Natural killer cell treated with Interleukin-12 subunit alpha and Interleukin-12 subunit beta and Interleukin-15 and Interleukin-18, amount 100 ng/mL, for 72 hours (primary cell): Measurements from ENCODE around the gene SRRM3. TPM values are rescaled to one million over a fixed set of nuclear protein-coding genes. Genes with fewer than 3 reads are reported as not detected.

ENCODE experiments used
- ATAC-seq, 2 donors: fragments of 150-1000 bp; cut with Tn5 transposase in 1 of 2; sonication (Bioruptor Pico), chemical (Tn5 transposase) in 1 of 2; 2 replicates each; pipeline ENCODE4 v1.10.0; 2021
- DNase-seq: peaks from one replicate; pipeline ENCODE4 v3.0.0; 2022; ENCODE audit warnings: low spot score
- H3K27ac Mint-ChIP-seq, 2 donors: 1 replicate in 1 of 2; 2 replicates in 1 of 2; pipeline ENCODE4 v1.8.0; 2022; ENCODE audit warnings: mixed read lengths in 2 of 2, mild to moderate bottlenecking in 1 of 2, moderate library complexity in 1 of 2
- H3K27me3 Mint-ChIP-seq, 2 donors: 1 replicate in 1 of 2; 2 replicates in 1 of 2; pipeline ENCODE4 v1.8.0; 2022; ENCODE audit warnings: mixed read lengths in 2 of 2
- H3K36me3 Mint-ChIP-seq: one replicate; pipeline ENCODE4 v1.8.0; 2022; ENCODE audit warnings: mixed read lengths
- H3K4me1 Mint-ChIP-seq, 2 donors: 1 replicate in 1 of 2; 2 replicates in 1 of 2; pipeline ENCODE4 v1.8.0; 2022; ENCODE audit warnings: low read depth in 2 of 2, mixed read lengths in 2 of 2, mild to moderate bottlenecking in 1 of 2
- H3K4me3 Mint-ChIP-seq: one replicate; pipeline ENCODE4 v1.8.0; 2022; ENCODE audit warnings: mixed read lengths
- H3K9me3 Mint-ChIP-seq: 2 replicates; pipeline ENCODE4 v1.8.0; 2022; ENCODE audit warnings: mixed read lengths
- total RNA-seq, 2 donors: library from RNA; stranded (reverse); gene quantifications; one replicate each; pipeline ENCODE4 v1.2.3, GENCODE V29; 2022

The SRRM3 gene
- total RNA-seq, 2 donors from 2014 or later = not detected

GRCh38 chr7:76336094-76336493, 134.4 kb downstream of the SRRM3 start:
- no peak overlapping the region for H3K27ac Mint-ChIP-seq
- H3K4me1 Mint-ChIP-seq = peaks cover 18 to 20% of the 10 kb centered on the region in 2 donors
- no peaks in the 10 kb centered on the region for H3K9me3 Mint-ChIP-seq
- no peaks in the 10 kb centered on the region for H3K27me3 Mint-ChIP-seq
- no peak for DNase-seq
- H3K36me3 Mint-ChIP-seq = no peaks in the 10 kb centered on the region
- ATAC-seq = no peak
- H3K4me3 Mint-ChIP-seq = no peak overlapping the region

Other genes with a start within 250 kb of the SRRM3 start
- 100 to 1,000 TPM in 1 of 2 donors, 10 to 100 TPM in 1; 93.9 to 218 TPM for gene TMEM120A, start 207.3 kb upstream of the SRRM3 start, total RNA-seq
- gene STYXL1, start 153.9 kb upstream of the SRRM3 start, total RNA-seq = 10 to 100 TPM; 36.6 to 56.4 TPM
- gene MDH2, start 153.8 kb upstream of the SRRM3 start, total RNA-seq = 100 to 1,000 TPM; 178 to 266 TPM
- gene HSPB1, start 100.8 kb downstream of the SRRM3 start, total RNA-seq = 10 to 100 TPM; 13.3 to 30.3 TPM
- 100 to 1,000 TPM; 115 to 154 TPM for gene YWHAG, start 157.1 kb downstream of the SRRM3 start, total RNA-seq
- gene SSC4D, start 207.8 kb downstream of the SRRM3 start, total RNA-seq = under 1 TPM; 0.24 to 0.47 TPM
- gene ZP3, start 223.1 kb downstream of the SRRM3 start, total RNA-seq = 1 to 10 TPM in 1 of 2 donors, under 1 TPM in 1; 0.39 to 8.4 TPM